Bronchial epithelial cell (primary cell): ENCODE measurements around the gene TTLL9. TPM values are rescaled to one million over a fixed set of nuclear protein-coding genes. Genes with fewer than 3 reads are reported as not detected.

Source experiments
- DNase-seq: peaks from one replicate; pipeline ENCODE4 v3.0.0-alpha.2; 2010; ENCODE audit warnings: low read depth
- FAIRE-seq: peaks from 2 replicates; lab custom pipeline; 2011; peaks lifted over from hg19 to GRCh38; lab: Jason Lieb, UNC
- H3K27me3 ChIP-seq: 2 replicates; pipeline ENCODE4 v1.5.1; 2011; ENCODE audit warnings: low read length; ENCODE audit not compliant: control insufficient read depth, insufficient read depth
- H3K36me3 ChIP-seq: 2 replicates; pipeline ENCODE4 v1.5.1; 2011; ENCODE audit warnings: low read length; ENCODE audit not compliant: control insufficient read depth, insufficient read depth
- H3K4me3 ChIP-seq: 2 replicates; pipeline ENCODE4 v1.5.1; 2011; ENCODE audit warnings: mild to moderate bottlenecking, low read depth, low read length, control low read depth
- total RNA-seq: library from RNA; depleted of rRNA; stranded (reverse); fragments of >200 nt; gene quantifications from 2 replicates; pipeline ENCODE4 v1.2.1, GENCODE V29; 2014
- TF ChIP-seq, protein P1 (sequence below): IDR thresholded peaks from 2 replicates; pipeline ENCODE4 v1.5.1; 2011; ENCODE audit warnings: mild to moderate bottlenecking, moderate library complexity, low read length, control low read depth, inconsistent platforms; ENCODE audit not compliant: insufficient read depth, severe bottlenecking

Gene TTLL9
- total RNA-seq, 1 donor from 2014 or later = not detected

DNA sequence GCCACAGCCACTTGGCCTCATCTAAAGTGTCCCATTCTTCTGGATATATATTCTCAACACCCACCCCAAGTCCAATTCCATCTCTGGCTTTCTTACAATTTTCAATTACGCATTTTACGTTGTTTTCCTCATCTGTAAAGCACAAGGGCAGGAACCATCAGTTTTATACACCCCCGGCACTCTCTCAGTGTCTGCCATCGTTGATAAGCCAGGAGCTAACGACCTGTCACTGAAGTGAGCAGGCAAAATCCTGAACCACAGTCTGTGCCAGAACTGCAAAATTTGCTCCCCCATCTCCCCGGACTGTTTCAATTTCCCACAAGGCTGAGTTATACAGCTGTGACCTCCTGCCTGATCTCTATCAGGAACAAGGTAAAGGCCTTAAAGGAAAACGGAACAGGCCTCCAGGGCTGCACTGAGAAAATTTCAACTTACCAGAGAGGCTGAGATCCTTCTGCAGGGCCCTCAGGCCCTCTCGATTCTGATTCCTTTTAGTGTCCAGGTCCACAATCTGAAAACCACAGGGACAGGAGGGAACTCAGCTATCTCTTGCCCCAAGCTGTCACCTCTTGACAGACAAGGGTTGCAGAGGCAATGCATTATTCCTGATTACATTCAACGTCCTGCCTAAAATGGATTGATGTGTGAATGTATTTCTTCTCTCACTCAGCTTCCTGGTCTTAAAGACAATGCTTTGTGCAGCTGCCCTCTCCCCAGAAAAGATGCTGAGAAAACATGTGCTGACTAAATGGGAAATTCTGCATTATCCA lies 79.6 kb downstream of the TTLL9 start:
- FAIRE-seq = no peak
- no peak overlapping the region for H3K4me3 ChIP-seq

DNA sequence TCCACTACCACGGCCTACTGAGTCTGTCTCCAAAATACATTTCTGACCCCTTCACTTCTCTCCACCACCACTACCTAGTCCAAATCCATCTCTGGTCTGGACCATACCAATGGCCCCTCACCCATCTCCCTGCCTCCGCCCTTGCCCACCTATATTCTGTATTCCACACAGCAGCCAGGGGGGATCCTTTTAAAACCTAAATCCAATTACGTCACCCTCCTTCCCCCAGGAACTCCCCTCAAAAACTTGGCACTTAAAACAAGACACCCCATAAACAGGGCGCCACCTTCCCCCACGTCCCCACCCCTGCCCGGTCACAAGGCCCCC lies 80.7 kb downstream of the TTLL9 start:
- TF ChIP-seq, protein P1, sequence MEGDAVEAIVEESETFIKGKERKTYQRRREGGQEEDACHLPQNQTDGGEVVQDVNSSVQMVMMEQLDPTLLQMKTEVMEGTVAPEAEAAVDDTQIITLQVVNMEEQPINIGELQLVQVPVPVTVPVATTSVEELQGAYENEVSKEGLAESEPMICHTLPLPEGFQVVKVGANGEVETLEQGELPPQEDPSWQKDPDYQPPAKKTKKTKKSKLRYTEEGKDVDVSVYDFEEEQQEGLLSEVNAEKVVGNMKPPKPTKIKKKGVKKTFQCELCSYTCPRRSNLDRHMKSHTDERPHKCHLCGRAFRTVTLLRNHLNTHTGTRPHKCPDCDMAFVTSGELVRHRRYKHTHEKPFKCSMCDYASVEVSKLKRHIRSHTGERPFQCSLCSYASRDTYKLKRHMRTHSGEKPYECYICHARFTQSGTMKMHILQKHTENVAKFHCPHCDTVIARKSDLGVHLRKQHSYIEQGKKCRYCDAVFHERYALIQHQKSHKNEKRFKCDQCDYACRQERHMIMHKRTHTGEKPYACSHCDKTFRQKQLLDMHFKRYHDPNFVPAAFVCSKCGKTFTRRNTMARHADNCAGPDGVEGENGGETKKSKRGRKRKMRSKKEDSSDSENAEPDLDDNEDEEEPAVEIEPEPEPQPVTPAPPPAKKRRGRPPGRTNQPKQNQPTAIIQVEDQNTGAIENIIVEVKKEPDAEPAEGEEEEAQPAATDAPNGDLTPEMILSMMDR = no peak
- no peaks in the 10 kb centered on the region for H3K27me3 ChIP-seq
- peak overlapping the region; percentile 72 for H3K4me3 ChIP-seq
- FAIRE-seq (no peak), DNase-seq (no peak)
- peaks cover 14% of the 10 kb centered on the region for H3K36me3 ChIP-seq

More for the DNA sequence above, 79.6 kb downstream of the TTLL9 start:
- Histone ChIP-seq H3K36me3 (peaks cover 16% of the 10 kb centered on the region), H3K27me3 (no peaks in the 10 kb centered on the region)
- TF ChIP-seq, protein P1 = no peak
- no peak for DNase-seq

DNA sequence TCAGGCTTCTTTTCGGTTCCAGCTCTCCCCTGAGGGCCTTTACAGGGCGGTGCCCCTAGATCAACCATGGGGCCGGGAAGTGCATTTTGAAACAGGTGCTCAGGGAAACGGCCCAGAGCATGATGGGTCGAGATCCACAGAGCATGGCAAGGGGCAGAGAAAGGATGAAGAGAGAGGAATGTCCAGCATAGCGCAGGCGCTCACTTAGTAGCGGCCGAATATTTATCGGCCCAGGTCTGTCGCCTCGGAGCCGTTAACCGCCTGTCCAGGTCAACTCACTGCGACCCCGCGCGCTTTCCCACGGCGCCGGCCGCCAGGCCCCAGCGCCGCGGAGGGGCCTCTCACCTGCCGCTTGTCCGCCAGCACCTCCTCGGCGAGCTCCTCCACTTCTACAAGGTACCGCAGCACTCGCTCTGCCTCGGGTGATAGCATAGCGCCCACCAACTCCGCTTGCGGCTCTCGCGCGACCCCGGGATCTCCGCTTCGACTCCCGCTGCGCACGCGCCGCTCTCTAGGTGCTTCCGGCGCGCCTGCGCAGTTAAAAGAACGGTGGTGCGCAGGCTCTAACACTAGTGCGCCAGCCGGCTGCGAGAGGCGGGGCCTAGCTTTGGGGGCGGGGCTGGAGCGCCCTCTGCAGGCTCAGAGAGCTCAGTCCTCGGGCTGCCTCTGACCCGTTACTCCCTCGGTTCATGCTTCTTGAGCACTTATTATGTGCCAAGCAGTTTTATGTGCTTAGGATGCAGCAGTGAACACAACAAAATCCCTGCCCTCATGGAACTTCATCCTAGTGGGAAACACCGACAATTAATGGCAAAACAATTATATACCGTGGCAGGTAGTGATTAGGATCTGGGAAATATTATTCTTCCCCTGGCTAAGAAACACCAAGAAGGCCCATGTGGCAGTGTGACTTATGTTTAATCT lies 81.4 kb downstream of the TTLL9 start, which contains the start of gene PDRG1:
TSS of gene PDRG1 (minus strand) at position 517 of the 924 bp plus-strand sequence. CDS start at position 432, 85 bp downstream.
- TF ChIP-seq, protein P1 = peak; percentile 98
- DNase-seq = peak; percentile 82
- no peak for FAIRE-seq
- Histone ChIP-seq H3K27me3 (peaks cover 2% of the 10 kb centered on the region), H3K4me3 (peak within 1 kb of the TSS; percentile 72), H3K36me3 (peaks cover 12% of the 10 kb centered on the region)

DNA sequence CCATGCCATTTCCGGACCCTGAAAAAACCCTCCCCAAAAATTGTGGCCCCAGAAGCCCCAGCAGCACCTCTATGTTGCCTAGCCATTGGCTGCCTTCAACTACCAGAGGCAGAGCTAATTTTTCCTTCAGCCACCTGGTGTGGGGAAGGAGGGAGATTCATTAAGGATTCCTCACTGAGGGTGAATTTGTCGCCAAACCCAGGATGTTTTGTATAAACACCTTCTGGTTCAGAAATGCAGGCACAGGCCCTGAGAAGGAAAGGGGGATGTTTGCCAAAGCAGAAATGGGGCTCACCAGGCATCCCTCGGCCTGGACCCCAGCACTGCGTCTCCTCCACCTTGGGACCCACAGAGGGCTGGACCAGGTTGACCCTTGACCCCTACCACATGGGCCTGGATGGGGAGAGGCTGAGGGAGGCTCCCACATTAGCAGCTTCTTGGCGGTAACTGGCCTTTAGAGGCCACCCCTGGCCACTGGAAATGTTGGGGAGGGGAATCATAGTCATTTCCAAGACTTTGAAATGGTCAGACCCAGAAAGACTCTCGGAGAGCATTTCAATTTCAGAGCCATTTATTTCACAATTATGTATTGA lies 83.2 kb downstream of the TTLL9 start:
- H3K27me3 ChIP-seq = peaks cover 2% of the 10 kb centered on the region
- H3K4me3 ChIP-seq = no peak overlapping the region
- TF ChIP-seq, protein P1 = no peak
- no peak for DNase-seq
- no peak for FAIRE-seq
- peaks cover 2% of the 10 kb centered on the region for H3K36me3 ChIP-seq

DNA sequence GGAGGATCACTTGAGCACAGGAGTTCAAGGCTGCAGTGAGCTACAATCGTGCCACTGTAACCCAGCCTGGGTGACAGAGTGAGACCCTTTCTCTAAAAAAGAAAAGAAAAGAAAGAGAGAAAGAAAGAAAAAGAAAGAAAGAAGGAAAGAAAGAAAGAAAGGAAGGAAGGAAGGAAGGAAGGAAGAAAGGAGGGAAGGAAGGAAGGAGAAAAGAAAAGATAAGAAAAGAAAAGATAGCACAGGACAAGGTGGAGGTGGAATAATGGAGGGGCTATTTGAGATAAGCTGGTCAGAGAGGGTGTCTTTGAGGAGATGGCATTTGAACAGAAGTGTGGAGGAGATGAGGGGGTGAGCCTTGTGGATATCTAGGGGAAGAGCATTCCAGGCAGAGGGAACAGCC lies 84.1 kb downstream of the TTLL9 start:
- FAIRE-seq (no peak), DNase-seq (no peak)
- H3K27me3 ChIP-seq = peaks cover 2% of the 10 kb centered on the region
- H3K36me3 ChIP-seq = no peaks in the 10 kb centered on the region
- no peak overlapping the region for H3K4me3 ChIP-seq
- TF ChIP-seq, protein P1 = no peak
